ENCODE results near the gene CTNND2.

CTNND2 gene

DNA sequence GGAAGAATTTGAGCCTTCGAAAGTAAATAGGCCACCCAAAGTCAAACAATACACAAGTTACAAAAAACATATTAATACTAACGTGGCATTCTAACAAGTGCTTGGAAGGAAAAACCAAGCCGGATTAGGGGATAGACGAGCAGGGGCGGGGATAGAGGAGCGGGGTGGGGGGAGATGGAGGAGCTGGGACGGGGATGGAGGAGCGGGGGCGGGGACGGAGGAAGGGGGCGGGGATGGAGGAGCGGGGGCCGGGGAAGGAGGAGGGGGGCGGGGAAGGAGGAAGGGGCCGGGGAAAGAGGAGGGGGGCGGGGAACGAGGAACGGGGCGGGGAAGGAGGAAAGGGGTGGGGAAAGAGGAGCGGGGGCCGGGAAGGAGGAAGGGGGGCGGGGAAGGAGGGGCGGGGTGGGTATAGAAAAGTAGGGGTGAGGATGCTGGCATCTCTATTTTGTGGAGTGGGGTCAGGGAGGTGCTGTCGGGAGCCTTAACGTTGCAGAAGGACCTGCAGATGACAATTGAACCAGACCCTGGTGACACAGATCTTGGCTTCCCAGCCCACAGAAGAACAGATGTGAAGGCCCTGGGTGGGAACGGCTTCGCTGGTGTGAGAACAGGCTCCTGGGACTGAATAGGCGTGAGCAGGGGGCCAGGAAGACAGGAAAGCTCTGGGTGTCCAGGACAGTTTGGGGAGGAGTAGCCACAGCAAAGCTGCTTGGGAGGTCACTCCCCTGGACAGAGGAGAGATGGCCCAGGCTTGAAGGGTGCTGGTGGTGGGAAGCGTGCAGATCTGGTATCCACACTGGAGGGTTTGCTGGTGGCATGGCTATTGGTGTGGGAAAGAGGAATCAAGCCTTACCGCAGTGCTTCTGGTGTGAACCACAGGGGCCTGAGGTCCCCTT lies 909.9 kb downstream of the CTNND2 start:
- H3K27ac ChIP-seq (ENCODE audit: low read depth, low read length), result no peak overlapping the region

GRCh38 chr5:10990634-10991033 lies 913.6 kb downstream of the CTNND2 start:
- Histone ChIP-seq H3K79me2 (ENCODE audit: control insufficient read depth, low read length) (no peaks in the 10 kb centered on the region), H3K4me2 (ENCODE audit: low read length) (no peak overlapping the region), H3K27ac (ENCODE audit: low read depth, low read length) (no peak overlapping the region), H3K36me3 (ENCODE audit: control insufficient read depth, low read length) (no peaks in the 10 kb centered on the region), H3K27me3 (ENCODE audit: control insufficient read depth, low read length) (no peaks in the 10 kb centered on the region; the same call in 1 of the 2 replicates), H3K4me3 (ENCODE audit: low read length) (no peak overlapping the region), H3F3A (ENCODE audit: control insufficient read depth, insufficient read depth) (no peaks in the 10 kb centered on the region), H4K20me1 (ENCODE audit: control insufficient read depth, insufficient read depth, low read depth, low read length) (no peaks in the 10 kb centered on the region), H3K9me3 (ENCODE audit: control insufficient read depth, insufficient read depth, low read length) (no peaks in the 10 kb centered on the region), H3K9me2 (replicated peaks; ENCODE audit: control insufficient read depth, low read length) (no peaks in the 10 kb centered on the region), H3K4me1 (ENCODE audit: control insufficient read depth, low read length) (no peaks in the 10 kb centered on the region)
- TF ChIP-seq CTCF (IDR thresholded peaks at IDR 0.05; ENCODE audit: low read depth, low read length, poor library complexity, severe bottlenecking) (no peak), EZH2phosphoT487 (IDR thresholded peaks at IDR 0.05; ENCODE audit: borderline replicate concordance, low read length) (no peak)

More for the DNA sequence above, 909.9 kb downstream of the CTNND2 start:
- H3K4me3 ChIP-seq (ENCODE audit: low read length), result no peak overlapping the region
- H3F3A ChIP-seq (ENCODE audit: control insufficient read depth, insufficient read depth), result no peaks in the 10 kb centered on the region
- no peaks in the 10 kb centered on the region; the same call in 1 of the 2 replicates for H3K27me3 ChIP-seq (ENCODE audit: control insufficient read depth, low read length)
- no peaks in the 10 kb centered on the region for H4K20me1 ChIP-seq (ENCODE audit: control insufficient read depth, insufficient read depth, low read depth, low read length)
- no peaks in the 10 kb centered on the region for H3K4me1 ChIP-seq (ENCODE audit: control insufficient read depth, low read length)
- no peaks in the 10 kb centered on the region for H3K36me3 ChIP-seq (ENCODE audit: control insufficient read depth, low read length)
- H3K4me2 ChIP-seq (ENCODE audit: low read length), result no peak overlapping the region
- H3K79me2 ChIP-seq (ENCODE audit: control insufficient read depth, low read length), result no peaks in the 10 kb centered on the region
- no peaks in the 10 kb centered on the region for H3K9me3 ChIP-seq (ENCODE audit: control insufficient read depth, insufficient read depth, low read length)
- H3K9me2 ChIP-seq (replicated peaks; ENCODE audit: control insufficient read depth, low read length), result no peaks in the 10 kb centered on the region
- no peak for TF ChIP-seq CTCF (IDR thresholded peaks at IDR 0.05; ENCODE audit: low read depth, low read length, poor library complexity, severe bottlenecking)

DNA sequence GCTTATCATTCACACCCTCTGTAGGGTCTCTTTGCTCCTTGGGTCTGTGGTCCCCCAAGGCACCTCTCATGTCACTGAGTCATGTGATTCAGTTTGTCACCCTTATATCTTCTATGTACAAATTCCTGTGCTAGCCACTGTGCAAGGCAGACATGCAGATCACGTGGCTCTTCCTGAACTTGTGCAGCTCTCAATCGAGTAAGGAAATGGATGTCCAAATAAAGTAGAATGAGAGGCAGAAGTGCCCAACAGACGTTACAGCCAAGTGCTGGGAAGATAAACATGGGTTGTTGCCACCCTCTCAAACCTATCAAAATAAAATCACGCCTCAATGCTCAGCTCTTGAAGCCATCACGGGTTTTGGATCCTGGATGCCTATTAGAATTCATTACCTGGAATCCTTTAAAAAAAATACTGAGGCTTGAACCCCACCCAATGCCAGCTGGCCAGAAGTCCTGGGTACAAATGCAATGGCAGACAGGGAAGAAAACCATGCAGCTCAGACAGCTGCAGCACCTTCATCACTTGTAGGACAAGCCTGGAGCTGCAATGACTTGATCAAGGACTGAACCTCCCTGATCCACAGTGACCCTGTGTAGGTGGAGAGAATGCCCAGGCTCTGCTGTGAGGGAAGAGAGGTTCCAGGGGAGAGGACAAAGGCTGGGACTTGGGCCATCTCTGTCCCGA lies 914.5 kb downstream of the CTNND2 start:
- H4K20me1 ChIP-seq (ENCODE audit: control insufficient read depth, insufficient read depth, low read depth, low read length), result no peaks in the 10 kb centered on the region
- no peaks in the 10 kb centered on the region for H3F3A ChIP-seq (ENCODE audit: control insufficient read depth, insufficient read depth)
- H3K4me3 ChIP-seq (ENCODE audit: low read length), result no peak overlapping the region
- H3K27ac ChIP-seq (ENCODE audit: low read depth, low read length), result no peak overlapping the region
- H3K4me1 ChIP-seq (ENCODE audit: control insufficient read depth, low read length), result no peaks in the 10 kb centered on the region
- no peaks in the 10 kb centered on the region; the same call in 1 of the 2 replicates for H3K27me3 ChIP-seq (ENCODE audit: control insufficient read depth, low read length)
- H3K9me2 ChIP-seq (replicated peaks; ENCODE audit: control insufficient read depth, low read length), result no peaks in the 10 kb centered on the region
- H3K9me3 ChIP-seq (ENCODE audit: control insufficient read depth, insufficient read depth, low read length), result no peaks in the 10 kb centered on the region
- TF ChIP-seq CTCF (IDR thresholded peaks at IDR 0.05; ENCODE audit: low read depth, low read length, poor library complexity, severe bottlenecking) (no peak), EZH2phosphoT487 (IDR thresholded peaks at IDR 0.05; ENCODE audit: borderline replicate concordance, low read length) (no peak)
- no peaks in the 10 kb centered on the region for H3K79me2 ChIP-seq (ENCODE audit: control insufficient read depth, low read length)
- no peaks in the 10 kb centered on the region for H3K36me3 ChIP-seq (ENCODE audit: control insufficient read depth, low read length)
- H3K4me2 ChIP-seq (ENCODE audit: low read length), result no peak overlapping the region

All from DOHH2 (cell line).